HEK293 (cell line): ENCODE results near the gene ORC1.

Source experiments
- CTCF ChIA-PET: fragments of 350-600 bp; formaldehyde crosslinking; extraction: SDS; loops from one replicate; lab custom pipeline; 2021; ENCODE audit warnings: antibody characterized with exemption; lab: Yijun Ruan, JAX
- POLR2A ChIA-PET: fragments of 300-600 bp; formaldehyde crosslinking; extraction: SDS; loops from one replicate; lab custom pipeline; 2020; ENCODE audit warnings: antibody characterized with exemption, inconsistent platforms; lab: Yijun Ruan, JAX
- H3K27ac ChIP-seq: fragments of 200-500 bp; sonication (Bioruptor generic); 2 replicates; pipeline ENCODE4 v1.5.1; 2014; ENCODE audit warnings: low read depth, low read length, control low read depth, inconsistent platforms; ENCODE audit errors: extremely low read depth
- H3K36me3 ChIP-seq, 2 experiments: fragments of 200-500 bp in 1 of 2; sonication (Bioruptor generic) in 1 of 2; 1 replicate in 1 of 2; 2 replicates in 1 of 2; pipeline ENCODE4 v1.5.1; 2014 to 2017; ENCODE audit warnings: inconsistent platforms in 2 of 2, low read length in 2 of 2; ENCODE audit not compliant: control insufficient read depth in 2 of 2, insufficient read depth in 1 of 2
- H3K4me1 ChIP-seq: fragments of 200-500 bp; sonication (Bioruptor generic); 2 replicates; pipeline ENCODE4 v1.5.1; 2014; ENCODE audit warnings: mild to moderate bottlenecking, low read length, inconsistent platforms; ENCODE audit not compliant: control insufficient read depth, insufficient read depth
- H3K4me3 ChIP-seq: 2 replicates; pipeline ENCODE4 v1.5.1; 2011; ENCODE audit warnings: low read depth, mild to moderate bottlenecking, control low read depth, low read length, moderate library complexity
- H3K9me3 ChIP-seq: fragments of 200-500 bp; sonication (Bioruptor generic); 2 replicates; pipeline ENCODE4 v1.5.1; 2014; ENCODE audit warnings: low read depth, low read length, inconsistent platforms; ENCODE audit not compliant: control insufficient read depth, insufficient read depth
- HOXC10 ChIP-seq: sonication (generic); formaldehyde crosslinking; IDR thresholded peaks from 2 replicates; pipeline ENCODE4 v1.8.1; 2023; ENCODE audit warnings: mild to moderate bottlenecking, missing genetic modification reagents
- HOXD13 ChIP-seq: sonication (generic); formaldehyde crosslinking; IDR thresholded peaks from 2 replicates; pipeline ENCODE4 v1.8.0; 2022; ENCODE audit warnings: missing genetic modification reagents, borderline replicate concordance
- IKZF3 ChIP-seq: fragments of 450-650 bp; IDR thresholded peaks from 2 replicates; pipeline ENCODE4 v1.5.0; 2018; ENCODE audit warnings: missing biosample characterization, mild to moderate bottlenecking, missing genetic modification characterization, moderate library complexity
- PATZ1 ChIP-seq: fragments of 450-650 bp; formaldehyde crosslinking; IDR thresholded peaks from 2 replicates; pipeline ENCODE4 v1.5.1; 2016; ENCODE audit warnings: missing biosample characterization, missing genetic modification characterization
- SCRT2 ChIP-seq: fragments of 450-650 bp; formaldehyde crosslinking; IDR thresholded peaks from 2 replicates; pipeline ENCODE4 v1.5.1; 2016; ENCODE audit warnings: missing biosample characterization, missing genetic modification characterization
- SETDB1 ChIP-seq: IDR thresholded peaks from one replicate; pipeline ENCODE4 v1.6.1; 2017; ENCODE audit warnings: mild to moderate bottlenecking, low read length, moderate library complexity, mixed read lengths; ENCODE audit not compliant: insufficient read length
- SP7 ChIP-seq: fragments of 450-650 bp; formaldehyde crosslinking; IDR thresholded peaks from 2 replicates; pipeline ENCODE4 v1.5.1; 2016; ENCODE audit warnings: missing biosample characterization, missing genetic modification characterization
- ZNF10 ChIP-seq: fragments of 450-650 bp; formaldehyde crosslinking; IDR thresholded peaks from 2 replicates; pipeline ENCODE4 v1.5.1; 2017; ENCODE audit warnings: missing biosample characterization, missing genetic modification characterization
- ZNF133 ChIP-seq: fragments of 450-650 bp; formaldehyde crosslinking; IDR thresholded peaks from 2 replicates; pipeline ENCODE4 v1.5.1; 2016; ENCODE audit warnings: missing biosample characterization, missing genetic modification characterization
- ZNF16 ChIP-seq: fragments of 450-650 bp; formaldehyde crosslinking; IDR thresholded peaks from 2 replicates; pipeline ENCODE4 v1.5.1; 2016; ENCODE audit warnings: low read depth, missing biosample characterization, missing genetic modification characterization
- ZNF184 ChIP-seq: fragments of 450-650 bp; IDR thresholded peaks from 2 replicates; pipeline ENCODE4 v1.5.1; 2018; ENCODE audit warnings: missing biosample characterization, mild to moderate bottlenecking, missing genetic modification characterization
- ZNF211 ChIP-seq: fragments of 450-650 bp; formaldehyde crosslinking; IDR thresholded peaks from 2 replicates; pipeline ENCODE4 v1.5.1; 2016; ENCODE audit warnings: low read depth, missing biosample characterization, missing genetic modification characterization
- ZNF214 ChIP-seq: fragments of 450-650 bp; formaldehyde crosslinking; IDR thresholded peaks from 2 replicates; pipeline ENCODE4 v1.5.1; 2017; ENCODE audit warnings: missing biosample characterization, mild to moderate bottlenecking, missing genetic modification characterization, borderline replicate concordance
- ZNF239 ChIP-seq: fragments of 450-650 bp; formaldehyde crosslinking; IDR thresholded peaks from 2 replicates; pipeline ENCODE4 v1.5.1; 2016; ENCODE audit warnings: missing biosample characterization, missing genetic modification characterization
- ZNF274 ChIP-seq, 2 experiments: fragments of 200-500 bp in 1 of 2; fragments of 450-650 bp in 1 of 2; sonication (Bioruptor generic) in 1 of 2; formaldehyde crosslinking in 1 of 2; IDR thresholded peaks; 2 replicates each; pipeline versions ENCODE4 v1.5.1 to v1.6.1; 2014 to 2016; ENCODE audit warnings: borderline replicate concordance in 1 of 2, inconsistent platforms in 1 of 2, low read length in 1 of 2, missing biosample characterization in 1 of 2, missing genetic modification characterization in 1 of 2
- ZNF341 ChIP-seq: fragments of 450-650 bp; formaldehyde crosslinking; IDR thresholded peaks from 2 replicates; pipeline ENCODE4; 2016; ENCODE audit warnings: low read depth, missing biosample characterization, missing genetic modification characterization
- ZNF518A ChIP-seq: fragments of 450-650 bp; formaldehyde crosslinking; conservative IDR thresholded peaks from 2 replicates; pipeline ENCODE4 v1.5.1; 2016; ENCODE audit warnings: low read depth, missing biosample characterization, missing genetic modification characterization
- ZNF549 ChIP-seq: fragments of 450-650 bp; IDR thresholded peaks from 2 replicates; pipeline ENCODE4 v1.5.1; 2018; ENCODE audit warnings: missing biosample characterization, missing genetic modification characterization, mild to moderate bottlenecking, inconsistent platforms, moderate library complexity
- ZNF561 ChIP-seq: fragments of 450-650 bp; IDR thresholded peaks from 2 replicates; pipeline ENCODE4 v1.5.1; 2018; ENCODE audit warnings: missing biosample characterization, missing genetic modification characterization, borderline replicate concordance
- ZNF585B ChIP-seq: fragments of 450-650 bp; formaldehyde crosslinking; IDR thresholded peaks from 2 replicates; pipeline ENCODE4 v1.5.1; 2016; ENCODE audit warnings: missing biosample characterization, missing genetic modification characterization
- ZNF610 ChIP-seq: fragments of 450-650 bp; formaldehyde crosslinking; IDR thresholded peaks from 2 replicates; pipeline ENCODE4 v1.5.1; 2016; ENCODE audit warnings: missing biosample characterization, missing genetic modification characterization, borderline replicate concordance
- ZNF623 ChIP-seq: fragments of 450-650 bp; formaldehyde crosslinking; IDR thresholded peaks from 2 replicates; pipeline ENCODE4 v1.5.1; 2016; ENCODE audit warnings: missing biosample characterization, missing genetic modification characterization
- ZNF670 ChIP-seq: fragments of 450-650 bp; formaldehyde crosslinking; IDR thresholded peaks from 2 replicates; pipeline ENCODE4 v1.5.1; 2016; ENCODE audit warnings: missing biosample characterization, missing genetic modification characterization, low read depth
- ZNF677 ChIP-seq: fragments of 450-650 bp; IDR thresholded peaks from 2 replicates; pipeline ENCODE4 v1.5.0; 2018; ENCODE audit warnings: missing biosample characterization, mild to moderate bottlenecking, missing genetic modification characterization, moderate library complexity
- ZNF777 ChIP-seq: fragments of 450-650 bp; formaldehyde crosslinking; IDR thresholded peaks from 2 replicates; pipeline ENCODE4 v1.5.1; 2017; ENCODE audit warnings: missing biosample characterization, missing genetic modification characterization, borderline replicate concordance
- ZNF843 ChIP-seq: fragments of 450-650 bp; formaldehyde crosslinking; IDR thresholded peaks from 2 replicates; pipeline ENCODE4 v1.5.1; 2016; ENCODE audit warnings: missing biosample characterization, missing genetic modification characterization

Gene ORC1

GRCh38 chr1:52423055-52423454 lies 18.8 kb upstream of the ORC1 start (continued):
- no peak for TF ChIP-seq ZNF518A (tag by site-specific recombination)
- TF ChIP-seq ZNF677 (tag by site-specific recombination), result no peak
- TF ChIP-seq ZNF777 (tag by site-specific recombination), result no peak
- no peak for TF ChIP-seq ZNF670 (tag by site-specific recombination)

- H3K9me3 ChIP-seq, result no peaks in the 10 kb centered on the region
- peaks cover 35 to 90% of the 10 kb centered on the region in 2 experiments for H3K36me3 ChIP-seq
- POLR2A ChIA-PET, result no interaction called here
- CTCF ChIA-PET, result no interaction called here
- H3K4me3 ChIP-seq, result no peak overlapping the region
- TF ChIP-seq HOXD13 (no peak), SP7 (tag by site-specific recombination) (no peak), ZNF585B (no peak), IKZF3 (tag by site-specific recombination) (no peak), HOXC10 (CRISPR knock-in tag) (no peak), ZNF211 (tag by site-specific recombination) (no peak), ZNF341 (tag by site-specific recombination) (no peak), ZNF561 (tag by site-specific recombination) (no peak), ZNF677 (tag by site-specific recombination) (no peak), ZNF184 (tag by site-specific recombination) (no peak), ZNF549 (tag by site-specific recombination) (no peak), ZNF843 (no peak), ZNF214 (no peak), ZNF133 (tag by site-specific recombination) (no peak), ZNF274 (IDR thresholded peaks at IDR 0.05; ENCODE audit: low read length) (no peak), ZNF274 (tag by site-specific recombination; IDR thresholded peaks at IDR 0.05; ENCODE audit: borderline replicate concordance) (no peak), SETDB1 (no peak)
- TF ChIP-seq, all 188 proteins: peak for 0
- H3K27ac ChIP-seq, result no peak overlapping the region
- no peaks in the 10 kb centered on the region for H3K4me1 ChIP-seq
Observed at GRCh38 chr1:52420713-52421112, 16.5 kb upstream of the ORC1 start.

- Histone ChIP-seq H3K4me3 (no peak overlapping the region), H3K9me3 (no peaks in the 10 kb centered on the region), H3K27ac (no peak overlapping the region), H3K36me3 (peaks cover 55 to 96% of the 10 kb centered on the region in 2 experiments), H3K4me1 (no peaks in the 10 kb centered on the region)
- ChIA-PET POLR2A (interaction anchor here (0.8 kb wide), 1 partner anchor 13 kb away, joined by 4 read pairs; the partner anchor contains the start of genes ORC1 and PRPF38A), CTCF (interaction anchor here (0.6 kb wide), 1 partner anchor 408 kb away, joined by 4 read pairs; no protein-coding TSS in a partner anchor)
- no peak for TF ChIP-seq ZNF16
- TF ChIP-seq ZNF585B, result no peak
- no peak for TF ChIP-seq SCRT2
- no peak for TF ChIP-seq ZNF610
- TF ChIP-seq PATZ1, result no peak
- no peak for TF ChIP-seq ZNF623
- TF ChIP-seq ZNF239 (tag by site-specific recombination), result no peak
- TF ChIP-seq ZNF561 (tag by site-specific recombination), result no peak
- TF ChIP-seq ZNF10 (tag by site-specific recombination), result no peak
Observed at GRCh38 chr1:52416811-52417210, 12.6 kb upstream of the ORC1 start.
